22Rv1 (cell line): ENCODE measurements around the gene CDKAL1.

Source experiments
- CTCF ChIP-seq: fragments of 450-650 bp; IDR thresholded peaks from 2 replicates; pipeline ENCODE4 v1.5.1; 2017; ENCODE audit warnings: mild to moderate bottlenecking
- ZFX ChIP-seq: fragments of 450-650 bp; IDR thresholded peaks from 2 replicates; pipeline ENCODE4 v1.6.1; 2017; ENCODE audit warnings: antibody characterized with exemption, borderline replicate concordance

GRCh38 chr6:20712011-20712410 is 177.8 kb downstream of the CDKAL1 start:
- TF ChIP-seq CTCF = no peak
- no peak for TF ChIP-seq ZFX
